GM12801 (cell line): Measurements from ENCODE around the gene PYGO2.

Experiments used
- TF ChIP-seq, protein P1 (sequence below): IDR thresholded peaks from one replicate; pipeline ENCODE4 v1.5.1; 2011; ENCODE audit warnings: control low read depth; ENCODE audit not compliant: insufficient read length; ENCODE audit errors: extremely low read depth

Gene PYGO2

DNA sequence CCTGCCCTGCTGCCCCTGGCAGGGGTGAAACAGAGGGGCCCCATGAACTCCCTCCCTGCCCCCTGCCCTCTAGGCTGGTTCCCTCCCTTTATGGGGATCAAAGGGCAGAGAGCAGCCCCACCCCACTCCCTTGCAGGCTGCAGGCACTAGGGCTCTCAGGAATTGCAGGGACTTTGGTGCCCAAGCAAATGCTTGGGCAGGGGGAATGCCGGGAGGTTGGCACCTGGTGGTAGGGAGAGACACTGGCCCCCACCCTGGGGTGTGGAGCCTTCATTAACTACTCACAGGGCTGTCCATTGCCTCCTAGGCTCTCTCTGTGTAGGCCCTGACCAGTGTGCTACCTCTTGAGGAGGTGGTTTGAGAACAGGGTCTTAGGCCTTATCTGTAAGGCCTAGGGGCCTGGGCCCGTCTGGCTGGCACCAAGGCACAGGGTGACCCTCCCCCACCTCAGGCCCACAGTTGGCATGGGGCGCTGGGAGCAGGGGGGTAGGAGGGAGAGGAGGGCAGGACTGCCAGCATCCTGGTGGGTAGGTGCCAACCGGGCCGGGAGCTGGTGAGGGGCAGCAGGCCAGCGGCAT is 45.8 kb upstream of the PYGO2 start:
- TF ChIP-seq, protein P1, sequence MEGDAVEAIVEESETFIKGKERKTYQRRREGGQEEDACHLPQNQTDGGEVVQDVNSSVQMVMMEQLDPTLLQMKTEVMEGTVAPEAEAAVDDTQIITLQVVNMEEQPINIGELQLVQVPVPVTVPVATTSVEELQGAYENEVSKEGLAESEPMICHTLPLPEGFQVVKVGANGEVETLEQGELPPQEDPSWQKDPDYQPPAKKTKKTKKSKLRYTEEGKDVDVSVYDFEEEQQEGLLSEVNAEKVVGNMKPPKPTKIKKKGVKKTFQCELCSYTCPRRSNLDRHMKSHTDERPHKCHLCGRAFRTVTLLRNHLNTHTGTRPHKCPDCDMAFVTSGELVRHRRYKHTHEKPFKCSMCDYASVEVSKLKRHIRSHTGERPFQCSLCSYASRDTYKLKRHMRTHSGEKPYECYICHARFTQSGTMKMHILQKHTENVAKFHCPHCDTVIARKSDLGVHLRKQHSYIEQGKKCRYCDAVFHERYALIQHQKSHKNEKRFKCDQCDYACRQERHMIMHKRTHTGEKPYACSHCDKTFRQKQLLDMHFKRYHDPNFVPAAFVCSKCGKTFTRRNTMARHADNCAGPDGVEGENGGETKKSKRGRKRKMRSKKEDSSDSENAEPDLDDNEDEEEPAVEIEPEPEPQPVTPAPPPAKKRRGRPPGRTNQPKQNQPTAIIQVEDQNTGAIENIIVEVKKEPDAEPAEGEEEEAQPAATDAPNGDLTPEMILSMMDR, result no peak

- TF ChIP-seq, protein P1, result no peak
These were observed 45.1 kb upstream of the PYGO2 start for GRCh38 chr1:155006601-155007101.

DNA sequence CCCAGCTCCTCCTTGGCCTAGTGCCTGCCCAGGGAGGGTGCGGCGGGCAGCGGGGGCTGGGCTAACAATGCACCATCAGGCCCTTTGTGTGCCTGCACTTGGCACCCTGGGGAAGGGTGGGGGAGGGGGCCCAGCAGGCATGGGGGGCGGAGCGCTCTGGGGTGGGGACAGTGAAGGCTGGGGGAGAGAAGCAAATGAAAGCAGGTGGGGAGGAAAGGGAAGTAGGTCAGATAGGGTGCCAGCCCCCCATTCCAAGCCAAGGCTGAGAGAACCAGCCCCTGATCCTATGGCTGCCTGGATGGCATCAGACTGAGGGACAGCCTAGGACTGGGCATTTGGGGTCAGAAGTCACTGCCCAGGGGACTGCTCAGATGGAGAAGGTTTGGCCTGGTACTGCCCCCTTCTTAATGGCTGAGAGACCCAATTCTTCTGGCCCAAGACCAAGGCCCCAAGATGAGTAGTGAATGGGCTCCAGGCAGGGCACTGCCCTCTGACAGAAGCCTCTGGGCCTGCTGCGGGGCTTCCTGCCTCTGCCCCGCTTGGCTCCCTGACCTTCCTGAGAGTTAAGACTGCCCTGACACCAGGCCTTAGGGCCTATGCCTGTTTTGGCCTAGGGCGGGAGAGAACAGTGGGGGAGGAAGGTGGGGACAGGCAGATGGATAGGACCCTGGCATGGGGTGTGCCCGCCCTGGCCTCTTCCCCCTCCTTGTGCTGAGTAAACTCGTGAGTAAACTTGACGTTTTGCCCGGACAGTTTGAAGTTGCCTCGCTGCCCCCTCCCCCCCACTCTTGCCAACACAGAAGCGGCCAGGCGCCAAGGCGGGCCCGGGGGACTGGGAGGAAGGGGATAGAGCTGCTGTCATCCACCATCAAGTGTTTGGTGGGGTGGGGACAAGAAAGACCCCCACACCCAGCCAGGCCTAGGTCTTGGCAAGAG is 43.8 kb upstream of the PYGO2 start:
- TF ChIP-seq, protein P1, result no peak

DNA sequence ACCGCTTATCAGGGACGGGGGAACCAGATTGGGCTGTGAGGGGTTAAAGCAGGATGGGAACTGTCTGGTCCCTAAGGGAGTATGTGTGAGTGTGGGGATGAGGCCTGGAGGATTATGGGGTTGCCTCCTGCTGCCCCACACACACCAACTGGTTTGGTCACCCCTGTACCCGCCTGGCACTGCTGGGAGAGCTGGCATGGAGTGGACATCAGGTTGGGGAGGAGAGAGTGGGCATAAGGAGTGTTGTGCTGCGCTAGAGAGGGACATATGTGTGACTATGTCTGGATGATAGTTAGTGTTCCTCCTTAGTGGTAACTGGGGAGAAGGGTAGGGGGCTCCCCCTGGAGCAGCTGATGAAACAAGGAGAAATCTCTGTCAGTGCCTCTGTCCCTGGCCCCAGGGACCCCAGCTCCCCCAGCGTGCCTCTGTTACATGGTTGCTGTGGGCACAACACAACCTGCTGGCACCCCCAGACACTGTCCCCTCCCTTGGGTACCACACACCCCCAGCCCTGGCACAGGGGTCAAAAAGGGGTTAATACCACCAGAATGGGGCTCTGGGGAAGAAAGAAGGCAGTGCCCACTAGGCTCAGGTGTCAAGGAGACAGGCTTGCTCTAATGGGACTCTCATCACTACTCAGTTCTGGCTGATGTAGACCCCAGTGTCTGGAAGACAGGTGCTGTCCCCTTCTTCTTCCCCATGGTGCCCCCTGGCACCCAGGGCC is 42.9 kb upstream of the PYGO2 start:
- TF ChIP-seq, protein P1, result no peak

DNA sequence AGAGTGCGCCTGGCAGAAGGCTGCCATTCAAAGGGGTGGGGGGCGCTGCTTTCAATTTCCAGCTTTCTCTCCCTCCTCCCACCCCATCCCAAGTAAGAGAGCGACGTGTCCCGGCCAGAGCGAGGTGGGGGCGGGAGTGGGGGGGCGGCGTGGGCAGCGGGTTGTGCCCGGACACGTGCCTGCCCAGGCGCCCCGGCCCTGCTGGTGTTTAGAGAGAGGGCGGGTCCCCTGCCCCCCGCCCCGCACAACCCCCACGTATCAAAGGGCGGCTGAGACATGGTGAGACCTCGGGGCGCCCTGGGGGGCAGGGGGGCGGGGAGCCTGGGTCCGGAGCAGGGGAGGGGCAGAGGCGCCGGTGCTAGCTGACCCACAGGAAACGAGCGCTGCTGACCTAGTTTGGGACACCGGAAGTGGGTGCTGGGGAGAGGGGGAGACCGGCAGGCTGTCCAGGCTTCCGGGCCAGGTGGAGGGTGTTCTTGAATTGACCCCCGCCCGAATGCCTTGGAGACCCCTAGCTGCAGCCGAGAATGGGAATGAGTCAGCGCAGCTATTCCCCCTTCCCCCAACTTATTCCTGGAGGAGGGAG is 42.3 kb upstream of the PYGO2 start:
- TF ChIP-seq, protein P1, result no peak

DNA sequence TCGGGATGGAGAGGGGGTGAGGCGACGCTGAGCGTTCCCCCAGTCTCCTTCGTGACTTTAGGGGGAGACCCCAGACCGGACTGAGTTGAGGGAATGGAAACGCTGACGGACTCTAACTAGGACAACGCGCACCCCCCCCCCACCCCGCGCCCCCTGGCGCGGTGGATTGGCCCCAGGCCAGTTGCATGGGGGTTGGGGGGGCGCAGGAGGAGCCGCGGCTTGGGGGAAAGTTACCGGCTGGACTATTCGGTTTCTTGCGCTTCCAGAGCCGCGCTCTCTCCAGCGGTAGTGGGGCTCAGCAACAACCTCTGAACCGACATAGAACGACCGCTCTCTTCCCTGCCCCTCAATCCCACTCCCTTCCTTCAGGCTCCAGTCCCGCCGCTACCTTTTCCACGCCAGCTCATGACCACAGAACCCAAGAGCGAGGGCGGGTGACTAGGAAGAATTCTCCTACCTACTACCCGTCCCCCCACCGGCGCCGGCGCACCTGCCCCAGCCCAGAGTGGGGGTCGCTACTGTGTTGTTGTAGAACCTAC is 41.7 kb upstream of the PYGO2 start:
- TF ChIP-seq, protein P1, result no peak
